HK-2 (cell line): ENCODE measurements around the gene ANKRD17.

ENCODE experiments used
- DNase-seq: peaks from one replicate; pipeline ENCODE4 v3.0.0-alpha.2; 2018; ENCODE audit not compliant: unreplicated experiment

The ANKRD17 gene

DNA sequence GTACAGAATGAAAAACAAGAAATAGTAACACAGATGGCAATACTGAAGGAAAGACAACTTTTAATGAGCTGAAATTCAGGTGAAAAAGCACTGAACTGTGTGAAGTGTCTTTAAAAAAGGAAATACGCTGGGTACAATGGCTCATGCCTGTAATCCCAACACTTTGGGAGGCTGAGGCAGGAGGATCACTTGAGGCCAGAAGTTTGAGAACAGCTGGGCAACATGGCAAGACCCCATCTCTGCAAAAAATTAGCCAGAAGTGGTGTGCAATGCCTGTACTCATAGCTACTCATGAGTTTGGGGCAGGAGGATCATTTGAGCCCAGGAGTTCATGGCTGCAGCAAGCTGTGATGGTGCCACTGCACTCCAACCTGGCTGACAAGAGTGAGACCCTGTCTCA, 129.3 kb downstream of the ANKRD17 start:
- no peak for DNase-seq

DNA sequence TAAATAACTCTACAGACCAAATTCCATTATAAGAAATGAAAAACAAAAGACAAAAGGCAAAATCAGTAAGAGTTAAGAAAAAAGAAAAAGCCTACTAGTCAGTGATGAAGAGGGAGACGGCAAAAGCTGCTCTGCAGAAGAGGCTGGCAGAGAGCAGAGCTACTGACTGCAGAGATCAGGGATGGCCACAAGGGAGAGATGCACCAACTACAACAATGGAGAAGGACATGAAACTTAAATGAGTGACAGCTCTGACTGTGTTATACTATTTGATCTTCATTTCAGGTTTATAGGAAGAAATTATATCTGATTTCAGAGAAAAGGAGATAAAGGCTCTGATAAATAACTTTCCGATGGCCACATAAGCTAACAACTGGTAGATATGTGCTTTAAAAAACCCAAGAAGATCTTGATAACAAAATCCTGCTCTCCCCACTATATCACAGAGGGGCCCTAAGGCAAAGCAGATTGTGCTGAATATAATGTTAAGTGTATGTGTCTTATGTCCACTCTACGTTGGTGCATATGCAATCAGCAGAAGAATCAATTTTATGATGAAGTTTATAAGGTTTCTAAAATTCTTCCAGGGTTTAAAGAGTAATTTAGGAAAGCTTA, 130.7 kb downstream of the ANKRD17 start:
- no peak for DNase-seq

DNA sequence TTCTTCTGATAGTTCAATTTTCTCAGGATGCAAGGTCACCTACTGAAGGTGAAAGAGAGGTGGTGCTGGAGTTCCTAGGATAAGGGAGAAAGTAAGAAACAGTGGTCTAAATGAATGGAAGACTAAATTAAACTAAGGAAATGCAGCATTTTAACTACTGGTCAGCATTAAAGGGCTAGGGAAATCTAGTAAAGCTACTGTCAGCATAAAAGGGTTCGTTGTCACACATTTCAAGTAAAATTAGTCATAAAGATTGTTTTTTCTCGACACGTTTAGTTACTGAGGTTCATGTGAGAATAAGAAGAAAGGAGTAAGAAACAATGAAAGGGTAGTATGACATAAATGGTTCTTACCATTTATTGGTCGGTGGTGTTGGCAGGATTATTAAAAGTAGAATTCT, 149.1 kb downstream of the ANKRD17 start:
- DNase-seq, result no peak

DNA sequence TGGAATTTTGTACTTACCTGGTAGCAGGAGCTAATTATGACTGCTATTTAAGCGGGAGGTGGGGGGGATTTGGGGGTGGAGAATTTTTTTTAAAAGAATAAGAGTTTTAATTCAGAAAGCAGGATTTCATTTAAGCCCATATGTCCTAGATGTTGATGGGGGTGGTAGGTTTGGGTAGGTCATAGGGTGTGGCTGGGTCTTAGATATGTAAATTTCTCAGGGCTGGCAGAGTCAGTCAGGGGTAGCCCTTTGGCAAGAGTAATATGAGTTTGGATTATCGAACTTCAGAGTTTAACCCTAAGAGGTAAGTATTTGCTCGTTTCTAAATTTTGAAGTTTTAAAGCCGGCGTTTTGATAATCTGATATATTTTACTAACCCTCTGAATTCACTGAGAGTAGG, 153.9 kb downstream of the ANKRD17 start:
- DNase-seq, result no peak

DNA sequence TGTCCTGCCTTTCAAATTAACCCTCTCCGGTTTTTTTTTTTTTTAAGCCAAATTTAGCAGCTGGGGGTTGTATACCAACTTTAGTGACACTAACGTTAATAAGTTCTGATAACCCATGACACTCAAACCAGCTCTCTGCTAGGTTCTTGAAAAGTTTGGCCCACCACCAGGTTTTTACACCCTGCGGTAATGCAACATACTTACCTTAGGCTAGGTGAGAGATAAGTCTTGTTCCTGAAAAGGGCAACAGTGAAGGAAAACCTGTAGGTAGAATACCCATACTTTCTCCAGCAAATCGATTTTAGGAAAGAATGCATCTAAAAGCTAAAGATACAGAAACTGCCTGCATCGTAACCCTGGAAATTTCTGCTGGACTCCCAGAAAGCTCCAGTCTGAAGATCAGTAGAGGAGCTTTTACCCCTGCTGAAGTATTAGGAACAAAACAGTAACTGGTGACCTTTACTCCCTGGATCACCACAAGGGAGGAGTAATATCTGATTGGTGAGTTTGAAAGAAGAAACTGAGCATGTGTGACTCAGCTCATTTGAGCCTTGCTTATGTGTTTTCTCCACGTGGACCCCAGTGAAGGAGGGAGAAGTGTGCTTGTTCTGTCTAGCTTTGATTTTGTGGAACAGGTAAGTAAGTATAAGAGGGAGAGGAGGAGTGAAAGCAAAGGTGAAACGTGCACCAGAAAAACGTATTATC, 154.6 kb downstream of the ANKRD17 start:
- no peak for DNase-seq

DNA sequence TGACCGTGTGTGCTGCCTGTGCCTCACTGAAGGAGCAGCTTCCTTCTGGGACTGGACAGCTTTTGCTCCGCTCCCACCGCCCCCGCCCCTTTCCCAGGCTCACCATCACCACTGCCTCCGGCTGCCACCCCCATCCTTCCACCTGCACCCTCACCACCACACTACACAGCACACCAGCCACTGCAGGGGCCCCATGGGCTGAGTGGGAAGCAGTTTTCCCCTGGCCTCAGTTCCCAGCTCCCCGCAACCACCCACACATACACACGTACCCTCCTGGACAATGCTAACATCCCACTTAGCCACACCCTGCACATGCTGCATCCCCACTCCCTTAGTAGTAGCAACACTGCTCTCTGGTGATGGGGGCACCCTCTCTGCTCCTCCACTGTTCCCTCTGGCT, 159.5 kb downstream of the ANKRD17 start:
- no peak for DNase-seq

DNA sequence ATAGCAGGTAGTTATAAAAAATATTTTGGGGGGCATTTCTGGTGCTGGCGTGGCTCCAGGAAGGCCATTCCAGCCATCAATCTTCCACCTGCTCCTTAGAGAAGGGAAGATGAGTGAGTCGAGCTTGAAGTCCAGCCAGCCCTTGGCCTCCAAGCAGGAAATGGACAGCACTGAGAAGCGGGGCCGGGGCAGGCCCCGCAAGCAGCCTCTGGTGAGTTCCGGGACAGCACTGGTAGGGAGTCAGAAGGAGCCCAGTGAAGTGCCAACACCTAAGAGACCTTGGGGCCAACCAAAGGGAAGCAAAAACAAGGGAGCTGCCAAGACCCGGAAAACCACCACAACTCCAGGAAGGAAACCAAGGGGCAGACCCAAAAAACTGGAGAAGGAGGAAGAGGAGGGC, 159.9 kb downstream of the ANKRD17 start:
- DNase-seq, result no peak

DNA sequence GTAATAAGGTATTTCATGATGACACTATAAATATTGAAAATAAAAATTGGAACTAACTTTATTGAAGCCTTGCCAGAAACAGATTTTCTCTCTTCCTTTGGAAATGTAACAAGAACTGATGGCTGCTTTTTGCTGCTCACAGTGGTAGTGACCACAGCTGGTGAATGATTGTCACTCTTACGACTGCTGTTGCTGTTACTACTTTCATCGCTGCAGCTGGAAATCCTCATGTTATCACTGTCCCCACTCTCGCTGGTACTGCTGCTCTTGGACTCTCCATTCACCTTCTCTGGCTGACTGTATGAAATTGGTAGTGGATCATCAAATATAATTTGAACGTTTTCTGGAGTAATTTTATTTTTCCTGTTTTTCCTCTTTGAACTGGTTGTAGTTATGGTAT, 160.6 kb downstream of the ANKRD17 start:
- DNase-seq, result no peak

DNA sequence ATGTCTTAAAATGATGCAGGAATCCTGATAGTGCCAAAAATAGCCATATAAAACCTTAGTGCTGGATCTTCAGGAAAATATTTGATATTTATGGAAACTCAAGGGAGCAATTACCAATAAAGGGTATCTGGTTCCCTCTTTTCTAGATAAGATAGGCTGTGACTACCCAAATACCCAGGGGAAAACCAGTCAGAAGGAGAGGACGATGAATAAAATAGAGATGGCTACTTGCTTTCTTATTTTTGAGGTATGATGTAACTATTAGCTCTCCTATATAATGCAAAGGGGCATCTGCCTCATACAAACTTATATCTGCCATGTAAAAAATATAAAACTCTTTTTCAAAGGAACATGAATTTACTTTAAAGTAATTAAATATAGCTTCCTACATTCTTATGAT, 165.7 kb downstream of the ANKRD17 start:
- DNase-seq, result no peak

DNA sequence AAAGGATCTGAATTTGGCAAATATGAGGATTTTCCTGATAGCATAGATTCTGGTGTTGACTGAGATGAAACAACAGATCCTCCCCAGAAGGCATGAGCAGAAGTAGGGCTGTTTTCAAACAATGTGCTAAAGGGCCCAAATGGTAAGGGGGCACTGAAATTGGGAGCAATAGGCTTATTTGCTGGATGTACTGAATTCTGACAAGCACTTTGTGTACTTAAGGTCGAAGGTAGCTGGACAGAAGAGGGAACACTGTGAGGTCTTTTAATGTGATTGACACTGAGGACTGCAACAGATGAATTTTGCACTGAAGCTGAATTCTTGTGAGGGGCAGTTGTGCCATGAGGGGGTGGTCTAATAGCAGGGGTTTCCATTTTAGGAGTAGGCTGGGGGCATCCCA, 167.9 kb downstream of the ANKRD17 start:
- no peak for DNase-seq

DNA sequence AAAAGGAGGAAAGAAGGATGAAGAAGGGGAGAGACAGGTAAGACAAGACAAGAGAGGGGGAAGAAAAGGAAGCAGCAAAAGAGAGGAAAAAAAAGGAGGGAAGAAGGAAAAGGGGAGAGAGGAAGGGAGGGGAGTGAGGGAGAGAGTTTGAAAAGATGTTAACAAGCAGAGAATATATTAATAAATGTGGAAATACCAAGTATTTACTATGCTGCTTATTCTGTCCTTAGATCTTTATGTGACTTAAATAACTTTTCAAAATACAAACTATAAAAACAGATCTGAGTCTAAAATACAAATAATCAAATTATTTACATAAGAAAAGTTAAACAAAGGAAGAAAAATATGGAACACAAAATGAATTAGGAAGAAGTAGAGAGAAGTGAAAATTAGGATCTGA, 170.7 kb downstream of the ANKRD17 start:
- no peak for DNase-seq

DNA sequence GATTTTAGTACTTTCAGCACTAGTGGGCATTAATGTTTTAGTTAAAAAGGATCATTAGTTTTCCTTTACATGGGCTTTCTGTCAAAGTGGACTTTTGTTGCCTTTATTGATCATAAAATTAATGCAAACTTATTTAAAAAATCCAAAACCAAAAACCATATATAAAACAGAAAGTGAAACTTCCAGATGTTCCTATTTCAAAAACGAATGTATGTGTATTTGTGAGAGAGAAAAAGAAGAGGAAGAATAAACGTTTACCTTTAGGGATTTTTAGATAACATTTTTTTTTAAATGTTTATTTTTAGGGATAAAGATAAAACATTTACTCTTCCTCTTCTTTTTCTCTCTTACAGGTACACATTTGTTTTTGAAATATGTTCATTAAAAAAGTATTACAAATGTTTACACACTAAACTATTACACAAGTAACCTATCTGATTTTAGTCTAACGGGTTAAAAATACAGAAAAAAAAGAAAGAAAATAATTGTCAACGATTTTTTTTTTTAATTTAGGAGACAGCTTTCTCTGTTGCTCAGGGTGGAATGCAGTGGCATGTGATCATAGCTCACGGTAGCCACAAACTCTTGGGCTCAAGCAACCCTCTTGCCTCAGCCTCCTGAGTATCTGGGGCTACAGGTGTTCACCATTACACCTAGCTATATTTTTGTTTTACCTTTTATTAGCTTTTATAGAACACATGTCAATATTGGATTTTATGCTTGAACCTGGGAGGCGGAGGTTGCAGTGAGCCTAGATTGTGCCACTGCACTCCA, 172.3 kb downstream of the ANKRD17 start:
- DNase-seq, result no peak

DNA sequence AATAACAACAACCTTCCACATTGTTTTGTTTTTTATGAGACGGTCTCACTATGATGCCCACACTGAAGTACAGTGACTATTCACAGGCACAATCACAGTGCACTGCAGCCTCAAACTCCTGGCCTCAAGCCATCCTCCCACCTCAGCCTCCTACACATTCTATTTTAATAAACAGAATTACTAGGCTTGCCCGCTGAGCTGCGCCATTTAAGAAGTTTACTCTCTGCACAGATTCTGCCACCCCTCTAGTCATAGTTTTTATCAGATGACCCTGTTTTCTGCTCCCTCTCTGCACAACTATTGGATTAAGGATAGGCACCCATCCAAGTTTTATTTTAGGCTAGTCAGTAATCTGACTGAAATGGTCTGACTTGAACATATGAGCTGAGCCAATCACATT, 177.8 kb downstream of the ANKRD17 start:
- no peak for DNase-seq

DNA sequence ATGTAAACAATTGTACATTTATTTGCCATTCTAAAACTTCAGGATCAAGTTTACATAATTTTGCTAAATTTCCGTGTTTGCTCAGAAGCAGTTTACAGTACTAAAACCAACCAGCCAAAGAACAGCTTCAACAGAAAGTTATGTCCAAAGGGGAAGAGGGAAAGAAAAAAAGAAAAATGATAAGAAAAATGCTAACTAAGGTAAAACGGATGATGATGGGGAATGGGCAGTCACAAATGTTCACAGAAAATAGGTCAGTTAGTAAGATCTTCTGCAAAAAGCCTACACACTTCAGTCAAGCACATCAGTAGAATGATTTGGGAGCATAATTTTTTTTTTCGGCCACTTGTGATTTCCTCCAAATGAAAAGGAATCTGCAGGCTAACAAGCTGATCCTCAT, 182.8 kb downstream of the ANKRD17 start:
- DNase-seq, result no peak

DNA sequence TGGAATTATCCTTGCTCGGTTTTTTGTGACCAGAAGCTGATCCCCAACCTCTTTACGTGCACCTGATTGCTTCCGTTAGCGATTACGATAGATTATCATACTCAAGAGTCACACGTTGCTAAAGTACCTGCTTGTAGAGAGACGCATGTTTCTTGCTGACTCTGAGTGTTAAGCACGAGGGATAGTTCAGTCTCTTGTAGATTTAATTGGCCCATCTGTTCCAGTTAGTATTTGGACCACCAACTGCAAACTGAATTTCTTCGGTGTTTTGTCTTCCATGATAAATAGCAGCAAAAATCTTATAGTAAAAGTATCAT, 188.6 kb downstream of the ANKRD17 start:
- DNase-seq, result no peak

DNA sequence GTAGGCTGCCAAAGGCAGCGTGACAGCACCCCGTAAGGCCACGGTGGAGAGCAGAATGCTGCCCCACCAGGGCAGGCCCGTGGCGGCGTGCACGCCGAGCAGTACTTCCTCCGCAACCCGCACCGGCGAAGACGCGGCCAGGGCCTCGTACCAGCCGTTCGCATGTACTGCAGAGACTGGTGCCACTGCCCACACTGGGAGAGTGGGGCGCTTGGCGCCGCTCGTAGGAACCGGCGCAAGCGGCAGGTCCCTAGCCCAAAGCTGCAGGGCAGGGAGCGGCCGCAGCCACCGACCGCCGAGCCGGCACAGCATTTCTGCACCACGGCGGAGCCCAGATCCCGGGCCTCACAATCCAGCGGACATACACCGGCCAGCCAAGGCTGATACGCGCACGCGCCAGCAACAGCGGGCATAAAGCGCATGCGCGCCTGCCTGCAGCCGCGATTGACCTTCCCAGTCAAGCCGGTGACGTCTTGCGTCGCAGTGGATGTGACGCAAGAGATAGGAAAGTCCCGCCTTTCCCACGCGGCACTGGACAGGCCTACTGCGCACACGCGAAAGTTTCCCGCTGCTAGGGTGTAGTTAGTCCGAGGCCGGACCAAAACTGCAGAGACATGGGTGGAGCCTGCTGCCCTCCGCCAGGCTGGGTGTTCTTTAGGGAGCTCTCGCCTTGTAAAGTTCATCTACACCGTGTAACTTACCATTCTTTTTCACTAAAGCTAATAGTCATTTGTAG, 189.1 kb downstream of the ANKRD17 start, which contains the start of gene COX18:
COX18 (minus strand) TSS at position 379 of the 736 bp plus-strand sequence; CDS start at position 312, 67 bp downstream.
- peak; percentile 98 for DNase-seq

DNA sequence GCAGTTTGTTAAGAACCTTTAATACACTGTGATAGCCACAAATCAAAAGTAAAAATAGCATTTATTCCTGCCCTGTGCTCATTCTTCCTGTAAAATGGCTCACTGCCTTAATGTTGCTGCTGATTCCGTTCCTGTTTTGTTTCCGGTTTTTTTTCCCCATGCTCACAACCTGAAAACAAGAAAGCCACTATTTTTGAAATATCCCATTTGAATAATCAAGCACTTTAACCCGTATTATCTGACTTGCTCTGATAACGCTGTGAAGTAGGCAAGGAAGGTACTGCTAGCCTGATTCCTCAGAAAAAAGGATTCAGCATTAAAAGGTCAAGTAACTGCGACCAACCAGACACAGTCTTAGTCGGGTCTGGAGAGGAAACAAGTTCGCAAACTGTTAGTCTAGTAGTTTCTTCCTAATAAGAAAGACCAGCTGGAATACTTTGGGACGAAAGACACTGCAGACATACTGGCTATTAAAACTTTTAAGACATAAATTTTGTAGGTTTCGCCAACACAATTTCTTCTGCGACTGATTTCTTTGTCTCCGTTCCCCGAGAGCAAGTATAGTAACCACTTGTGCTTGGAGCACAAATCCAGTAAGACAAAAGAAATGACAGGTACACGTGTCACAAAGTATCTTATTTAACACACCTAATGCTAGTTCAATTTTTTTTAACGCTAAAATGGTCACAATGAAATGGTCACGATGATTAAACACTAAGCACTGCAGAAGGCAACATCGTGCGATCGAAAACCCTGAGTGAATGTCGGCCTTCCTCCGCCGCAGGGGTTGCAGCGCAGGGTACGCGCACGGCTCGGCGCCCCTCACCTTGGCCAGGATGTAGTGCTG, 189.9 kb downstream of the ANKRD17 start:
- DNase-seq, result peak; percentile 22

DNA sequence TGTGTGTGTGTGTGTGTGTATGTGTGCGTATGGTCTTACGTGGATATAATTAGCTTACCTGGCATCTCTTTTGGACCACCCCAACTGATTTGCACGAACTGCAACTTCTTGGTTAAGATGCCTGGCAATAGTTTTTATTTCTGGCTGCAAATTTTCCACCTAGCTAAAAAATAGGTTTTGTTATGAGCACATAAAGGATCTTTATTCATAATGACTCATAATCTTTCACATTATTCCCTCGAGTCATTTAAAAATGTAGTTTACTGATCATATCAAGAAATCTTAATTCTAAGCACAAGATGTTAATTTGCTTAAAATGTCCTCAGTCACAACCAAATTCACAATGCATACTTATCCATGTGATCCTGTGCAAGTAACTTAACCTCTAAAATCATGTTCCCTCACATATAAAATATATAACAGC, 190.6 kb downstream of the ANKRD17 start:
- no peak for DNase-seq

DNA sequence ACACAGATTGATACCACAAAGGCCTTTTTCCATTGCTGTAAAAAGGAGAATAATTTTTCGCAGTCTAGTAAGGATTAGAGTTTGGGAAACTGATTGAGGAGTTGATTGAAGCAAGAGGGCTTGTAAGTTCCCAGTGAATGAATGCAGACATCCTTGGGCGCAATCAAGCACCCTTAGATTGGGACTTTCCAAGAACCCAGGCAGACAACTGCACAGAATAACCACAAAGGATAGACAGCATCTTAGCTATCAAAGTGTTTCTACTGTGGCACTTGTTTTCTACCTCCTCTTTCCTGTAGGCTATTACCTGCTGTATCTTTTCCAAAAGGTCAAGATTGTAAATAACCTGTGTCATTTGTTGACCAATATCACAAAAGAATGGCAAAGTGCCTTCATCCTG, 191.7 kb downstream of the ANKRD17 start:
- no peak for DNase-seq

DNA sequence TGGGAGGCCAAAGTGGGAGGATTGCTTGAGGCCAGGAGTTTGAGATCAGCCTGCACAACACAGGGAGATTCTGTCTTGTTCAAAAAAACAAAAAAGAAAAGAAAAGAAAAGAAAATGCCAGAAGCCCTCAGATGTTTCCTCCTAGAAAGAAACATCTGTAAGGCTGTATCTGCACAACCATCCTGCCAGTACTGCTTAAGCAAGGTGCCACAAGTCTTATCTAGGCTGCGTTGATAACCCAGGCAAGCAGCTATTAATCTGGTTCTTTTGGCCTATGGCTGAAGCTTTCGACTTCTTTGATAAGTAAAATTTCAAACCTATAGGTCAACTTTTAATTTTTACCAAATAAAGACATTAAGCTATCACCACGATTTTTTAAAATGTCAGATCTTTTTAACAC, 192.2 kb downstream of the ANKRD17 start:
- no peak for DNase-seq

DNA sequence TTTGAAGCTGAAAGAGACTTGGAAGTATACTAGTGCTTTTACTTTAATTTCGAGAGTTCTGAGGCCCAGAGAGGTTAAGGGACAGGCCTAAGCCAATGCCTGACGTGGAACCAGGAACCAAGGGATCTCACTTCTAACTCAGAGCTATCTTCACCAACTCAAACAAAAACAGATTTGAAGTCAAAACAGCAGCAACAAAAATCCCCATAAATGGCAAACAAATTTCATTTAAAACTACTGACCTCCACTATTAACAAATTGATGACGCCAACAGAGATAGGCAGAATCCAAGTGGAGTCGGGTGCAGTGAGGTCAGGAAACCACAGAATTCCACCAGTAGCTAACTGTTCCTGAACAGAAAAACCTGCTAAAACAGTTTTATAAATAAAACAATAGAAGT, 194.1 kb downstream of the ANKRD17 start:
- DNase-seq, result no peak
